ENCODE data around the gene CLSTN2.

The CLSTN2 gene

DNA sequence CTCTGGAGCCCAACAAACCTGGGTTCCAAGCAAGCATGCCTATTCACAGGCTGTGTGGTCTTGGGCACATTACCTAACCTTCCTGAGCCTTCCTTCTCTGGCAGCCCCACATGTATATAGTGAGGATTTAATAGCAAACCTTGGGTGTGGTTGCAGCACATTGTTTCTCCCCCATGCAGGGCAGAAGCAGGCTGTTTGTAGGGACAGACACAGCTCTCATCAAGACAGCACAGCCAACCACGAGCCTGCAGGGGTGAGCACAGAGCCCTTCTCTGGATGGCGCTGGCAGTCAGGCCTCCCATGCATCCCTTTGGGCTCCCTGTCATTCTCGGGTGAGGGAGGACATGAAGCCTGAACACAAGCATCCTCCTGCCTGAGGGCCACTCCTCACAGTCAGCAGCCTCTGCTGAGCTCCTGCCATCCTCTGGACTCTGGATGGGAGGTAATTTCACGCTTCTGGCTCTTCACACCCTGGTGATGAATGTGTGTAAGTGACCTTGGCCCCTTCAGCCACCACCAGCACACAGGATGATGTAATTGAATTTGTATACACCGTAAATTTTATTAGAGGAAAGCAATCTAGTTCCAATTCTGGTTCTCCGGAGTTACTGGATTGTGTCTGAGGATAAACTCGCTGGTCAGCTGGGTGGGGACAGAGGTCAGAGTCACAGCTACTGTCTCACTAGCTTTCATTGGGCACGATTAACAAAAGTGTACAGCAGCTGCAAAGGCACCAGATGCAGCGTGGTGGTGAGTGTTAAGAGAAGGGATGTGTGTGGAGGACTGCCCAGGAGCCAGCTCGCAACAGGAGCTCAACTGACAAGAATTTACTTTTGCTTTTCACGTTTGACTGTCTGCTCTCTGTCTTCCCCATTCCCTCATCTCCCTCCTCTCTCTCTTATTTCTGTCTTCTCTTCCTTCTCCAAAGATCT lies 118.1 kb downstream of the CLSTN2 start:
- no peak for DNase-seq (ENCODE audit: low read depth)

DNA sequence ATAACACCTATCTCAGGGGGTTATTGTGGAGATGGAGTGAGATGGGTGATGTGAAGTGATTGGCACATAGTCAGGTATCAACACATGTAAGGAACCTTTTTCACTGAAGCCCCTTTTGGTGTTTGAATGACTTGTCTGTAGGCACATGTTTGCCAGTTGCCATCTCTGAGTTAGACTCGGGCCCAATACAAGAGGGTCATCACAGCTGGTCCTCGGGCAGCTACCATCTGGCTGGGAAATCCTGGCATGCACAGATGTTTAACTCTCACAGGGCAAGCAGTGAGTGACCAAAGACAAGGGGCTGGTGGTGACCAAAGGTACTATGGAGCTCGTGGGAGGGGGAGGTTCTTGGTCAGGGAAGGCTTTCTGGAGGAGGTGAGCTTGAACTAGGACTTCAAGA lies 118.8 kb downstream of the CLSTN2 start:
- no peak for DNase-seq (ENCODE audit: low read depth)

DNA sequence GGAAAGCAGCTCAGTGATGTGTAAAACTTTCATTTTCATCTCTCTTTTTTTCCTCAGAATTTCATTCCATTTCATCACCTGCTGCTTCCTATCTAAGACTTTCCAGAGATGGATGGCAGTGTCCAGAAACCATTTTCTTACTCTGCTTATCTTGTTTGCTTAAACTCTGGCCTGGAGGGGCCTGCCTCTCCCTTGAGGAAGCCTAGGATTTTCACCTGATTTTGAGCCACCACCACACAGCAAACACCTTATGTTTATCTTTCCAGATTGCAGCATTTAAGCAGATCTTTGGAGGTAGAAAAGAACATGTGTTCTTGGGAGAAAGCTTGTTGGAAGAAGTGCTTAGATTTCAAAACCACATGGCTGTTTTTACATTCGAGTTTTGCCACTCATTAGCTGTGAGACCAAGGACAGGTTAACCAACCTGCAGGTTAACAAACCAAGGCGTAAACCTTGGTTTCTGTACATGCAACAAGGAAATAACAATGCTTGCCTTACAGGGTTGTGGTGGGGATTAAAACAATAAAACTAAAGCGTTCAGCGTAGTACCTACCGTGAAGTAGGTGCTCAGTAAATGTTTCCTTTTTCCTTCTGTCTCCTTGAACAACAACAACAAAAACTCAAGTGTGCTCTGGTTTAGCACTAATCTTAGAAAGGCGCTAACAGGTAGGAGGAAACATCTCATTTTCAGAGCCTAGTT lies 120.3 kb downstream of the CLSTN2 start:
- no peak for DNase-seq (ENCODE audit: low read depth)

DNA sequence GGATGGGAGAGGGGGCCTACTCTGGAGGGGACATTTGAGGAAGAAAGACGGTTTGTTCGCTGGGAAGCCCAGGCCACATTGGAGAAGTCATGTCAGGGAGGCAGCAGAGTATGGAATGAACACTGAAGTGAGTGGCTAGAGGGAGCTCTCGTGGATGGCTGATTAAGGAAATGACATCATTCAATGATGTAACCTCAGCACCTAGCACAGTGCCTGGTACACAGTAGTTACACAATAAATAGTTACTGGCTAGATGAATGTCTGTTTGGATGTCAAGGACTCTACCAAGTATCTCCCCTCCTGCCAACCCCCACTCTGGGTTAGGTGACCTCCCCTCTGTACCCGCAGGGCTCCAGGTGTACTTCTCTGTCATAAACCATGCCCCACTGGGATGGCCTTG lies 121.1 kb downstream of the CLSTN2 start:
- DNase-seq (ENCODE audit: low read depth), result no peak

DNA sequence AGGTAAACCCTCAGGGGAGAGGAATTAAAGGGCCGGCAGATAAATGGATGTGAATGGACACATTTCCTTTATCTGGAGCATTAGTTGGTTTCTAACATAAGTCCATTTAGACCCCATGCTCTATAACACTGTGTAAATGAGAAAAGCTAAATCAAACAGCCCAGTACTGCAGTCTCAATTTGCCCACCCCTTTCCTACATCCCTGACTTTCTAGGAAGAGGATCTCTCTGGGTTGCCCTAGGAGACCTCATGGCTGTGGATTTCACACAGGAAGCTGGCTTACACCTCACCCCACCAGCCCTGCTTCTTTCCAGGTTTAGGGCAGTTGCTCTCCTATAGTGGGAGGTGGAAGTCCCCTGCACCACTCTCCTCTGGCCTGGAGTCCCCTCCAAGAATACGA lies 126.2 kb downstream of the CLSTN2 start:
- DNase-seq (ENCODE audit: low read depth), result no peak

DNA sequence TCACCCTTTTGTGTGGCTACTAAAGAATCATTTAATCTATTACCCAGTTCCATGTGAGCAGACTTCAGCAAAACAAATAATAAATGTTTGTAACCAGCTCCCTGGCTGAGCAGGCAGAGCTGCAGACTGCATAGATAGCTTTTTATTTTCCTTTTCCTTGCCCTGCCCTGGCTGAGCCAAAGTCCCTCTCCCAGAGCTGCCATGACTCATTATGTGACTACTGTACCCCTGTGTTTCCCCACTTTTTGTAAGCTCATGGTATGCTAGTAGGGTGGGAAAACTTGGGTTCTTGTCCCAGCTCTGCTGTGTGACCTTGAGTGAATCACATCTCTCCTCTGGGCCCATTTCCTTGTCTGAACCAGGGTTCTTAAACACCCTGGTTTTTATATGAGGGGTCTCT lies 127.5 kb downstream of the CLSTN2 start:
- no peak for DNase-seq (ENCODE audit: low read depth)

DNA sequence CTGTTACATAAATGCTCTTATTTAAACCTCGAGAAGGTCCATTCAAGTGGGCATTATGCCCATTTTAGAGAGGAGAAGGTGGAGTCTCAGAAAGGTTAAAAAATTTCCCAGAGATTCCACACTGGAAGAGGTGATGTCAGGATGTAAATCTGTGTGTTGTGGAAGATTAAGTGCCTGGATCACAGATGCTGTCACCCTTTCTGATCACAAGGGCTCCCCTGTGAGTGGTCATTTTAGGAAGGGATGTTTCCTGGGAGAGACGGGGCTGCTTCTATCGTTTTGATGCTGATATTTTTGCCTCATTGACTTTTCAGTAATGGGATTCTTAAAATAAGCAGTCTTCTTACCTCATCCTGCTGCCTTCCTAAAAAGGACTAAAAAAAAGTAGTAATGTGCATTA lies 132.5 kb downstream of the CLSTN2 start:
- no peak for DNase-seq (ENCODE audit: low read depth)

DNA sequence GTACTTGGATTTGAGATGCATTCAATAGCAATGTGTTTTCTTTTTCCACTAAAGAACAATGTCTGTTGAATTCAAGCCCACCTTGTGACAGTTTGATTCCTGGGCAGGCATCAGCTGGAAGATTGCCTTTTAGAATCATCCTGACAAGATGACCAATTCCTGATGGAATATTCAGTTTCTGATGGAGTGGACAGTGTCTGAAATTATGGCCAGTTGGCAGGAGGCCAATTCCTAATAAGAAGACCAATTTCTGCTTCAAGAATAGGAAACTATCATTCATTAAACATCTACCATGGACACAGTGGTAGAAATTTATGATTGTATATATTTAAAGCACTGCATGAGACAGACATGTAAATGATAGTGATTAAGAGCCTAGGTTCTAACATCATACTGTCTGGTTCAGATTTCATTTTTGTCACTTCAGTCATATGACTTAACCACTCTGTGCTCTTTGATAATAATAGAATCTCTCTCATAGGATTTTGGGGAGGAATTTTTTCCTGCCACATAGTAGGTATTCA lies 133.6 kb downstream of the CLSTN2 start:
- no peak for DNase-seq (ENCODE audit: low read depth)

DNA sequence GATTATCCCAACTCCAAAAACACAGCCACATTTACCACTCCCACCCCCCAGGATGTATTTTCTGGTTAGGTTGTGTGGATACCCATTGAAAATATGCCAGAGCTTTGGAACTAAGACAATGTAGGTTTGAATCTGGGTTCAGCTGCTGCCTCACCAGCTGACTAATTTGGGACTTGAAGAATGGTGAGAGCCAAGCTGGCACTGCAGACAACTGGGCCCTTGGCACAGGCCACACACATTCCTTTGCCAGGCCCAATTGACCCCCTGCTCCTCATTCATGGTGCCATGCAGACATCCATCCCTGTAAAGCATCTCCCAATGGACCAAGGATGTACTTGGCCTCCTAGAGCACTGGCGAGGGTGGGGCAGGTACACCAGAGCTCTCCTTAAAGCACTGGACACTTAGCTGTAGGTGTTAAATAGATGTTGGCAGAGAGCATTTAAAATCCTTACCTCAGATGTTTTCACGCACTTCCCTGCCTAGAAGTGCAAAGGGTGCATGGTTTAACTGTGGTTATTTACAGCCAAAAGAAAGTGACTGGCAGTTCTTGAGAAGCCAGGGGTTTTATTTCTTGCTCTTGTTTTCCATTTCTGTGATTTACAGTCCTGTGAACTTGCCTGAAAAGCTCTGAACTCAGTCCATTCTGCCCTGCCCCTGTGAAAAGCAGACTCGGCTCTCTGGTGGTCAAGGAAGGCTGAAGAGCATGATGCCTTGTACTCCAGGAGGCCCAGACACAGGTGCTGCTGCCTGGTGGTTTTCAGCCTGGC lies 138.5 kb downstream of the CLSTN2 start:
- DNase-seq (ENCODE audit: low read depth), result no peak

DNA sequence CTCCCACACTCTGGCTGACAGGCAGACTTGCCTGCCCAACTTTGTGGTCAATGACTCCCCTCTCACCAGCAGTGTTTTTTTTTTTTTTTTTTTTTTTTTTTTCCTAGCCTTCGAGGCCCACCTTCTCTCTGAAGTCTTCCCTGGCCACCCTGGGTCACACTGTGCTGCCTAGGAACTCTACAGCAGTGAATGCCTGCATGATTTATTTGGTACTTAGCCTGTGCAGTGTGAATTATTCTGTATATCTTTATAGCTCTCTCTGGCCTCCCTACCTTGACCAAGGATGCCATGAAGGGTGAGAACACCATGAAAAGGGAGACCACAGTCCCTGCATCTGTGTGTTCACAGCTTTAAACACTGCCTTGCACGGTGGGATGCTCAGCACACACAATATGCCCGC lies 141.6 kb downstream of the CLSTN2 start:
- DNase-seq (ENCODE audit: low read depth), result no peak

DNA sequence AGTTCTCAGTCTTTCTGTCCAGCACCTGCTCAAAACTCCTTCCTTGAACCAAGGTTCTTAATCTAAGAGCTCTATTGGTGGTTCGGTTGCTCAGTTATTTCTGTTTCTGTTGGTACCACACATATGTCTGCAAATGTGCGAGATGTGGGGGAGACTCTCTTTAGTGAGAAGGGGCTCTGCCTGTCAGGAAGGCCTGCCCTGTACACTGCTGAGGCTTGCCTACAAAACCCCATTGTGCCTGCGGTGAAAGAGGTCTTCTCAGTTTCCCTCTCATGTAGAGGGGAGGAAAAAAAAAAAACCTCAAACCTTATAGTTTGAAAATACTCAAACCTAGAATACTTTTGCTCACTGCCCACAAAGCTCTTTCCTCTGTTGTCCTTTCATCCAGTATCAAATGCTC lies 142.4 kb downstream of the CLSTN2 start:
- DNase-seq (ENCODE audit: low read depth), result no peak

DNA sequence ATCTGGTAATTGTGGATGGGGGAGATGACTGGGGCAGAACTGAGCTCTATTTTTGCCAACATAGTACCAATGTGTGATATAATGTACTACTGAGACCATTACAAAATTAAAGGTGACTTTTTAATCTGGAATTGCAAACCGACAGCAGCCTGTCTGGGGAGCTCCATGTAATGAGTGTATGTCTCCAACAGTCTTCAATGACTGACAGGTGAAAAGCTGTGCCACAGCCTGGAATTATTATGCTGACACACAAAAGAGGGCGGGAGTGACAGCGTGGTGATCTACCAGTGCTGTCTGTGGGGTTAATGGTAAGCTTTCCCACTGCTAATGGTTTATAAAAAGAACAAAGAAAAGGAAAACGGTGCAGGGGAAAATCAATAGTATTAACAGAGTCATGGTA lies 143.4 kb downstream of the CLSTN2 start:
- DNase-seq (ENCODE audit: low read depth), result no peak

DNA sequence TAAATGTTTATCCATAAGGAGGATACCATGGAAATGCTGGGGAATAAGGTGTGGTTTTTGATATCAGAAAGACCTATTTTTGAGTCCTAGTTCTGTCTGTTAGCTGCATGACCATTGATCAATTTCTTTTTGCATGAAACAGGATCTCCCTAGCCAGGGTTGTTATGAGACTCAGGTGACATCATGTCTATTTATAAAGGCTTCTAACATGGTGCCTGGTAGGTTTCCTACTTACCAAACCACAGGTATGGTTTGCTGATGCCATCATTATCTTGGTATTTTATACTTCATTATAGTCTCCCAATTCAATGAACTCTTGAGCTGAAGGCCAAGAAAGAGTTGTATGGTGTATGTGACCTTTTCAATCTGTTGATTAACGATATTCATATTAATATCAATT lies 144.0 kb downstream of the CLSTN2 start:
- no peak for DNase-seq (ENCODE audit: low read depth)

DNA sequence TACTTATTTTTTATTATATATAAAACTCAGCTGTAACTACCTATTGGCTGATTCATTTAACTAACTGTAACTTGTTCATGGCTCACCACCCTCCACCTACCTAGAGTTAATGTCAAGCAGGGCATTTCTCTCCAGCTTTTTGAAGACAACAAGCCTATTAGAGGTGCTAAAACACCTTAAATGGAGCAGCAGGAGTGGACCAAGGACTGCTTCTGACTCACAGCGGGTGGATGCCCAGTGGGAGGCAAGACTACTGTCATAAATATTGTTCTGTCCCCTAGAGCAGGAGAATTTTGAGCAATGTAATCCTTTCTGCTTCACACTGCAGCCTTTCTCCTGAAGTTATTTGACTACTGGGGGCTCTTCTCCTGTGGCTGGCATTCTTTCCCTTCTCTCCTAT lies 146.9 kb downstream of the CLSTN2 start:
- no peak for DNase-seq (ENCODE audit: low read depth)

DNA sequence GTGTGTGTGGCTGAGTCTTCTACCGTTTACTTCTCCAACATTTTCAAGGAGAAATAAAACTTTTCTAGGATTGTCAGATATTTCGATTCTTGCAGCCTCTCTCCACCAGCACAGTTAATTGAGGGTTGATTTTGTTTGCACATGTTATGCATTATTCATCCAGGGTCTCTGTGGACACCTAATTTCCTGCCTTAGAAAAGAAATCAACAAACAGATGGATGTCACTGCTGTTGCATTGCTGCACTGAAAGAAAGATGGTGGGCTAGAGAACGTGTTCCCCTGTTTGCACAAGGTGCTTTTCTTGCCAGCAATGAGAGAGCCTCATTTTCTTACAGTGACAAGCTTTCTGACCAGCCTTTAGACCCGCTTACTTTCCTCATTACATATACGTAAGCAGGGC lies 150.0 kb downstream of the CLSTN2 start:
- DNase-seq (ENCODE audit: low read depth), result no peak

DNA sequence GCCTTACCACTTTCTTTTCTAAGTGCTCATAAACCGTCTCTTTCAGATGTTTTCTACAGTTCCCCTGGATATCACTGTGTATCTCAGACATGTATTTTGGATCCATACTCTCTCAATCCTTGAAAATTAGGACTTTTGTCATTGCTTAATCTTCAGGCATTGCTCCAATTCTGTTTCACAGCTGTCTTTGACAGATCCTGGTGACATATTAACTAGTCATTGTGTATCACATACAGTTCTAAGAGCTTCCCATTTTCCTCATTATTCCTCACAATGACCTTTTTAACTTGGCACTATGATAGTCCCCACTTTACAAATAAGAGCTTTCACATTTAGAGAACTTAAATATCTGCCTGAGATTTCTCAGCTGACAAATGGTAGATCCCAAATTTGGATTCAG lies 151.7 kb downstream of the CLSTN2 start:
- no peak for DNase-seq (ENCODE audit: low read depth)

DNA sequence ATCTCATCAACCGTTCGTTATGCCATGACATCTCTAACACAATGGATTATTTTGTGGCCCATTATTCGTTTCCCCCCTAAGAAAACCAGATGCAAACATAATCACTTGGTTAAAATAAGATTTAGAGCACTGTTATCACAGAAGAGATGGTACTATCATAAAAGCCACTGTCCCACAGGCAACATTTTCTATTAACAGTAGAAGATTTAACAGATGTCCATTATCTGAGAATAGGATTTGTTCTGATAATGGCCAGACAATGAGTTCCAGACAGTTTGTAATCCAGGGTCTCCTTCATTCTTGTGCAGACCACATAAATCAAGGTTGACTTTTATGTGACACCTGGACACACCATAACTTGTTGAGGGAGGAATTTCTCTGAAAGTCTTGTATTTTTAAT lies 153.1 kb downstream of the CLSTN2 start:
- DNase-seq (ENCODE audit: low read depth), result no peak

DNA sequence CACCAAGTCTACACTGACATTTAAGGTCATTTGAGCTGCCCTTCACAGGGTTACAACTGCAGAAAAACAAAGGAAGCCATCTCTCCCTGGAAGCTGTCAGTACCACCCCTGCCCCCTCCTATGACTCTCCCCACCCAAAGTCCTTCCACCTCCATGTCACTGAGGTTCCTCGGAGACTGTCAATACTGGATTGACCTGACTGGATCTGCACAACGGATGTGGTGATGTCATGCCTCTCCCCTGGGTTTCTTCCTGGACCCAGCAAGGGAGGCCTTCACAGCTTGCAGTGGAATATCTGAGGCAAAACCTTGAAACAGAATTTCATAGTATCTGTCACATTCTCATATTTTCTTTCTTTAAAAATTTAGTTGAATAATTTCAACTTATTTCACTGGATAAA lies 153.5 kb downstream of the CLSTN2 start:
- DNase-seq (ENCODE audit: low read depth), result no peak

DNA sequence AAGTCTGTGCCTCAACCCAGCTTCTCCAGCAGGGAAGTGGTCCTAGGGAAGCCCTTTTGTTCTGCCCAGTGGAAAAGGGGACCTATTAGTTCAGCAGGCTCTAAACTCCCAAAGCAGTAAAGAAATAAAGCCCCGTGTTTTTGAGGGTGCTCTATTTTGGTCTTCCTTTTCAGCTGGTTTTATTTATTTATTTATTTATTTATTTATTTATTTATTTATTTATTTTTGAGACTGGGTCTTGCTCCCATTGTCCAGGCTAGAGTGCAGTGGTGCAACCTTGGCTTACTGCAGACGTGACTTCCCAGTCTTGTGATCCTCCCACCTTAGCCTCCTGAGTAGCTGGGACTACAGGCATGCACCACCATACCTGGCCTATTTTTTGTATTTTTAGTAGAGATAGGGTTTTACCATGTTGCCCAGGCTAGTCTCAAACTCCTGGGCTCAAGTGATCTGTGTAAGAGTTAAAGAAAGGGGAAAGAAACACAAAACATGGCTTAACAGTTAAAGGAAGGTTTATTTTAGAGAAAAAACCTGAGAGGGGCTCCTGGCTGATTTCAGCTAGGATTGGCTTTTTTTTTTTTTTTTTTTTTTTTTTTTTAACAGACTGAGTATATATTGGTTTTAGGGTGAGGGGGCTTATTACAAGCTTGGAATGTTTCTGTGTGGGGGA lies 154.6 kb downstream of the CLSTN2 start:
- no peak for DNase-seq (ENCODE audit: low read depth)

DNA sequence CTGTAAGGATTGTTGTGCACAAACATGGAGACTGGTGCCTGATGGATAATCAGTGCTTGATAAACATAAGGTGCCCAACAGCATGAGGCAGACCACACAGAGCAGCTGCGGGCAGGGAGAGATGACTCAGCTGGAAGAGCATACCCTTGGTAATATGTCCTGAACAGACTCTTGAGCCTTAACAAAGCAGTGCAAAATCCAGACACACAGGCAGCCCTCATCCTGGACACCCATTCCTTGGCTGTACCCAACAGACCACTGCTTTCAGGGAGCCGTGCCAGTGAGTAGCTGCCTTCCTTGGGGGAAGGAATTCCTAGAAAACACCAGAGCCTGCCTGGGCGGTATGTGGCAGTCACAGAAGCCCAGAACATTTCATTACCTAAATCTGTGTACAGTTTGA lies 156.2 kb downstream of the CLSTN2 start:
- DNase-seq (ENCODE audit: low read depth), result no peak

DNA sequence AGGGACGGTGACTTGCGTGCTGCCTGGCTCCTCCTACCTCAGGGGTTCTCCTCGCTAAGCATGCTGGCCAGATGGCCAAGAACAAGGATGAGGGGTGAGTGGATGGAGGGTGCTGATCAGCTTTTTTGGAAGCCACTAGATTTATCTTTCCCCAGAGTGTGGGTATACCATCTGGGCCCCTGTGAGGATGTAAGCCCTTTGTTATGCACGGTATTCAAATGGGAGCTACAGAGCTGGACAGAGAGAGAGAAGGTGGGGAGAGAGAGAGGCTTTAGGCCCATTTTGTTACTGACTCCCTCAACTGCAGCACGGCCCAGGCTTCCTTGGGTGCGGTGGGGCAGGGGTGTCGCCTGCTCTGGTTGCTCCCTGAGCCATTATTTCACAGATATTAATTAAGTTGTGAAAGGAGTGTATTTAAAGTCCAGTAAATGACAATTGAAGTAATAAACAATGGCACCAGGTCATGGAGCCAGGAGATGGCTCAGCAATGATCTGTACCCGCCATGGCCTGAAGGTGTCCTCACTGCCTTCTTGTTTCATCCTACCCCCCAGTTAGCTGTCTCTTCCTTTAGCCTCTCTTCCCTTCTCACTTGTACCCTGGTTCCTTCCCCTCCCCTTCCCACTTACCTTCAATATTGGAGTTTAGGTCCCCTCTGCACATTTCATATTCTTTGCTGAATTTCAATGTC lies 158.0 kb downstream of the CLSTN2 start:
- DNase-seq (ENCODE audit: low read depth), result no peak
